ENCODE measurements around the gene HELZ. TPM values are rescaled to one million over a fixed set of nuclear protein-coding genes. Genes with fewer than 3 reads are reported as not detected.

Gene HELZ
- total RNA-seq, 2 donors from 2014 or later: 51.4 to 74.7 TPM

DNA sequence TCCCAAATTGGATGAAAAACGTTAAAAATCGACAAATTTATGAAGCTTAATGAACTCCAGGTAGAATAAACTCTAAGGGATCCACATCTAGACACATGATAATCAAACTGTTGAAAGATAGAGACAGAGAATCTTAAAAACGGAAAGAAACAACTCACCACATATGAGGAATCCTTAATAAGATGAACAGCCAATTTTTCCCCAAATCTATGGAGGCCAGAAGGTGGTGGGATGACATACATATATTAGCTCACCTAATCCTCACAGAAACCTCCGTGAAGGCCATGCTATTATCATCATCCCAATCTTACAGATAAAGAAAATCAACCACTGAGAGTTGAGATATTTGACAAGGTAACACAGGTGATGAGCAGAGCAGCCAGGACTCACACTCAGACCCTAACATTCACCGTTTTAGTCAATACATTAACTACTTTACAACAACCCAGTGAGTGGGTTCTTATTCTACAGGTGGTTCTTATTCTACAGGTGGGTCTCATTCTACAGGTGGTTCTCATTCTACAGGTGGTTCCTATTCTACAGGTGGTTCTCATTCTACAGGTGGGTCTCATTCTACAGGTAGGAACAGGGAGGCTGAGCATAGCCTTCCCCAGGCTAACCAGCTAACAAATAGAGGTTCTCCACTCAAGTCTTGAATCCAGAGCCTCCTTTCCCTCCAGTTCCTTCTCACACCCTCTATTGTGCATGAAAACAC lies 195.8 kb downstream of the HELZ start:
- TF ChIP-seq, protein P1, sequence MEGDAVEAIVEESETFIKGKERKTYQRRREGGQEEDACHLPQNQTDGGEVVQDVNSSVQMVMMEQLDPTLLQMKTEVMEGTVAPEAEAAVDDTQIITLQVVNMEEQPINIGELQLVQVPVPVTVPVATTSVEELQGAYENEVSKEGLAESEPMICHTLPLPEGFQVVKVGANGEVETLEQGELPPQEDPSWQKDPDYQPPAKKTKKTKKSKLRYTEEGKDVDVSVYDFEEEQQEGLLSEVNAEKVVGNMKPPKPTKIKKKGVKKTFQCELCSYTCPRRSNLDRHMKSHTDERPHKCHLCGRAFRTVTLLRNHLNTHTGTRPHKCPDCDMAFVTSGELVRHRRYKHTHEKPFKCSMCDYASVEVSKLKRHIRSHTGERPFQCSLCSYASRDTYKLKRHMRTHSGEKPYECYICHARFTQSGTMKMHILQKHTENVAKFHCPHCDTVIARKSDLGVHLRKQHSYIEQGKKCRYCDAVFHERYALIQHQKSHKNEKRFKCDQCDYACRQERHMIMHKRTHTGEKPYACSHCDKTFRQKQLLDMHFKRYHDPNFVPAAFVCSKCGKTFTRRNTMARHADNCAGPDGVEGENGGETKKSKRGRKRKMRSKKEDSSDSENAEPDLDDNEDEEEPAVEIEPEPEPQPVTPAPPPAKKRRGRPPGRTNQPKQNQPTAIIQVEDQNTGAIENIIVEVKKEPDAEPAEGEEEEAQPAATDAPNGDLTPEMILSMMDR (conservative IDR thresholded peaks at IDR 0.05): no peak
- Histone ChIP-seq H3K36me3 (ENCODE audit: control insufficient read depth, insufficient read depth, low read length) (no peaks in the 10 kb centered on the region), H3K9ac (ENCODE audit: extremely low read depth, low read length, poor library complexity, severe bottlenecking) (no peak overlapping the region), H3K27me3 (ENCODE audit: control insufficient read depth, insufficient read depth, low read length, poor library complexity, severe bottlenecking) (no peaks in the 10 kb centered on the region), H3K4me1 (ENCODE audit: control insufficient read depth, insufficient read depth, low read length) (no peaks in the 10 kb centered on the region), H3K9me3 (ENCODE audit: control insufficient read depth, low read length) (peaks cover 30% of the 10 kb centered on the region), H3K4me3 (ENCODE audit: low read length) (peak overlapping the region; percentile 12), H3K27ac (ENCODE audit: low read depth, low read length) (no peak overlapping the region)
- Mint-ChIP-seq H3K4me1 (no peaks in the 10 kb centered on the region), H3K4me3 (no peak overlapping the region), H3K9me3 (peaks cover 31% of the 10 kb centered on the region), H3K36me3 (ENCODE audit: low read depth) (peaks cover 7% of the 10 kb centered on the region), H3K27ac (no peak overlapping the region), H3K27me3 (ENCODE audit: insufficient read depth) (no peaks in the 10 kb centered on the region)
- WGBS, 2 experiments (ENCODE audit: insufficient coverage in 1 of 2, insufficient read length in 1 of 2): 84 to 85% methylated on average over 2 to 5 of the region's 5 CpGs
- no peak for DNase-seq

DNA sequence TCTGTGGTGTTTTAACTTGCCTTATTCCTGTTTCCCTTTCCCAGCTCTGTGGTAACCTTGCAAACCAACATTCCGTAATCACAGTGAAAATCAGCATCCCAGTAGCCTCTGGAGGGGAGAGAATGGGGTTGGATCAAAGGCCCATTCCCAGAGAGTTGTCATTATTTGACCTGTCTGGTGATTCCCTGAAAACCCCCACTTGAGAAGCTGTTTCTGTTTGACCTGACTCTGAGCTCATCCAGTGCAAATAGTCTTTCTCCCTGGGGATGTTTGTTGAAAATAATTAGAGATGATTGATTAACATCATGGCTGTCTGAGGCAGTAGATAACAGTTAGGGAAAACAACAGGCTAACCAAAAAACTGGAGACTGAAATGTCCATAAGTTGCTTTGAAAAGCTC lies 197.6 kb downstream of the HELZ start:
- Histone ChIP-seq H3K4me3 (ENCODE audit: low read length) (peak overlapping the region; percentile 42), H3K36me3 (ENCODE audit: control insufficient read depth, insufficient read depth, low read length) (no peaks in the 10 kb centered on the region), H3K9ac (ENCODE audit: extremely low read depth, low read length, poor library complexity, severe bottlenecking) (no peak overlapping the region), H3K9me3 (ENCODE audit: control insufficient read depth, low read length) (peaks cover 30% of the 10 kb centered on the region), H3K27ac (ENCODE audit: low read depth, low read length) (no peak overlapping the region), H3K27me3 (ENCODE audit: control insufficient read depth, insufficient read depth, low read length, poor library complexity, severe bottlenecking) (no peaks in the 10 kb centered on the region), H3K4me1 (ENCODE audit: control insufficient read depth, insufficient read depth, low read length) (no peaks in the 10 kb centered on the region)
- Mint-ChIP-seq H3K4me1 (no peaks in the 10 kb centered on the region), H3K36me3 (ENCODE audit: low read depth) (peaks cover 7% of the 10 kb centered on the region), H3K4me3 (no peak overlapping the region), H3K27ac (no peak overlapping the region), H3K27me3 (ENCODE audit: insufficient read depth) (no peaks in the 10 kb centered on the region), H3K9me3 (peaks cover 31% of the 10 kb centered on the region)
- no peak for DNase-seq
- 73 to 86% methylated on average over 1 of the region's 1 CpG for WGBS, 2 experiments (ENCODE audit: insufficient coverage in 1 of 2, insufficient read length in 1 of 2)
- TF ChIP-seq, protein P1 (conservative IDR thresholded peaks at IDR 0.05): no peak

DNA sequence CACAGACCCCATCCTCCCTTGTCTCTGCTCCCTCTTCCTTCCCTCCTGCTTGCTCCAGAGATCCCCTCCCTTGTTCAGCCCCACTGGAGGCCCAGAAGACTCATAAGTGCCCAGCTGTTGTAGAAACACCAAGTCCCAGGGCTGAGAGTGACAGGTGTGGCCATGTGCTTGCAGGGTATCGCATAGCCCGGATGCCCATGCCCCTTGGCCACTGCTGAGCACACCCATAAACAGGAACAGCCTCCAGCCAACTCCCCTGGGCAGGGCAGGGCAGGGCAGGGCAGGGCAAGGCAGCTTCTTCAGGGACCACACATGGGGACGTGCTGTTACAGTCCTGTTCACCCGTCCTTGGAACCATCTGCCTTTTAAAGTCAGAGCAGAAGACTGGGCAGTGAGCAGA lies 198.6 kb downstream of the HELZ start:
- Histone ChIP-seq H3K36me3 (ENCODE audit: control insufficient read depth, insufficient read depth, low read length) (no peaks in the 10 kb centered on the region), H3K4me1 (ENCODE audit: control insufficient read depth, insufficient read depth, low read length) (no peaks in the 10 kb centered on the region), H3K27me3 (ENCODE audit: control insufficient read depth, insufficient read depth, low read length, poor library complexity, severe bottlenecking) (no peaks in the 10 kb centered on the region), H3K9me3 (ENCODE audit: control insufficient read depth, low read length) (peaks cover 30% of the 10 kb centered on the region), H3K27ac (ENCODE audit: low read depth, low read length) (no peak overlapping the region), H3K4me3 (ENCODE audit: low read length) (no peak overlapping the region), H3K9ac (ENCODE audit: extremely low read depth, low read length, poor library complexity, severe bottlenecking) (no peak overlapping the region)
- TF ChIP-seq, protein P1 (conservative IDR thresholded peaks at IDR 0.05): no peak
- DNase-seq: no peak
- H3K27ac Mint-ChIP-seq: no peak overlapping the region
- 88 to 96% methylated on average over 4 of the region's 4 CpGs for WGBS, 2 experiments (ENCODE audit: insufficient coverage in 1 of 2, insufficient read length in 1 of 2)
- H3K27me3 Mint-ChIP-seq (ENCODE audit: insufficient read depth): no peaks in the 10 kb centered on the region
- peaks cover 7% of the 10 kb centered on the region for H3K36me3 Mint-ChIP-seq (ENCODE audit: low read depth)
- H3K4me1 Mint-ChIP-seq: no peaks in the 10 kb centered on the region
- H3K4me3 Mint-ChIP-seq: no peak overlapping the region
- peaks cover 31% of the 10 kb centered on the region for H3K9me3 Mint-ChIP-seq

Measured in endodermal cell (in vitro differentiated cells).